Breast epithelium (tissue), 4 donors: ENCODE measurements around the gene SYT2. TPM values are rescaled to one million over a fixed set of nuclear protein-coding genes. Genes with fewer than 3 reads are reported as not detected.
A peak's percentile ranks its signal among the peaks of the same experiment; 100 is the strongest.
"Not testable (repeated sequence)": the region's sequence is repeated elsewhere in the genome, so short reads cannot be mapped to it uniquely, and the experiment has no call there.

ENCODE experiments used
- DNase-seq, 2 donors: peaks; one replicate each; pipeline ENCODE4 v3.0.0-alpha.2; 2019; ENCODE audit warnings: low spot score in 2 of 2
- H3K27ac ChIP-seq, 2 donors: fragments of 200-600 bp; sonication (generic) in 1 of 2; one replicate each; pipeline ENCODE4 v1.5.1; 2016 to 2019; ENCODE audit warnings: mild to moderate bottlenecking in 1 of 2
- H3K27me3 ChIP-seq, 2 donors: fragments of 200-600 bp; sonication (generic) in 1 of 2; one replicate each; pipeline versions ENCODE4 v1.5.1 to v1.6.0; 2017 to 2019; ENCODE audit warnings: control low read depth in 1 of 2, mild to moderate bottlenecking in 1 of 2
- H3K36me3 ChIP-seq: fragments of 200-600 bp; one replicate; pipeline ENCODE4 v1.5.1; 2019
- H3K4me1 ChIP-seq, 2 donors: fragments of 200-600 bp; sonication (generic); one replicate each; pipeline ENCODE4 v1.5.1; 2016 to 2019; ENCODE audit warnings: control low read depth in 1 of 2
- H3K4me3 ChIP-seq, 3 donors: fragments of 200-600 bp; sonication (generic); 1 replicate in 2 of 3; 2 replicates in 1 of 3; pipeline ENCODE4 v1.5.1; 2016 to 2019; ENCODE audit warnings: mild to moderate bottlenecking in 3 of 3, moderate library complexity in 2 of 3
- H3K9me3 ChIP-seq, 2 donors: fragments of 200-600 bp; sonication (generic) in 1 of 2; one replicate each; pipeline ENCODE4 v1.5.1; 2016 to 2019; ENCODE audit warnings: control low read depth in 1 of 2
- CTCF ChIP-seq, 3 donors: fragments of 450-650 bp; IDR thresholded peaks; one replicate each; pipeline ENCODE4 v1.5.1; 2016 to 2017; ENCODE audit warnings: antibody characterized with exemption in 3 of 3, mild to moderate bottlenecking in 3 of 3, moderate library complexity in 3 of 3
- POLR2A ChIP-seq: fragments of 450-650 bp; IDR thresholded peaks from one replicate; pipeline ENCODE4 v1.6.1; 2016; ENCODE audit warnings: antibody characterized with exemption, mild to moderate bottlenecking, moderate library complexity
- POLR2AphosphoS5 ChIP-seq, 3 donors: sonication (generic); formaldehyde crosslinking; IDR thresholded peaks; one replicate each; pipeline ENCODE4 v1.6.1; 2017; ENCODE audit warnings: antibody characterized with exemption in 3 of 3
- intact Hi-C: fragments of 100-400 bp; cut with DNase I; formaldehyde crosslinking; loops from one replicate; pipeline ENCODE4 v1.15.1; 2023; ENCODE audit warnings: low total_unique reads
- total RNA-seq, 3 donors: library from RNA; depleted of rRNA; stranded (reverse); fragments of >200 nt; gene quantifications; one replicate each; pipeline ENCODE4 v1.1.0, GENCODE V29; 2016

Gene SYT2
- total RNA-seq, 3 donors from 2014 or later: under 0.01 to 0.15 (median under 0.01) TPM

GRCh38 chr1:202642212-202642611, 68.0 kb downstream of the SYT2 start:
- Histone ChIP-seq H3K9me3 (no peaks in the 10 kb centered on the region), H3K27me3 (peaks cover 0 to 10% of the 10 kb centered on the region in 2 donors), H3K36me3 (no peaks in the 10 kb centered on the region), H3K4me1 (peaks cover 0 to 5% of the 10 kb centered on the region in 2 donors), H3K27ac (no peak overlapping the region), H3K4me3 (peak overlapping the region in 2 of 3 donors; percentile 48 to 72)
- intact Hi-C loops: no loop called here
- no peak for DNase-seq
- TF ChIP-seq POLR2A (no peak), CTCF (IDR thresholded peaks at IDR 0.05) (no peak), POLR2AphosphoS5 (IDR thresholded peaks at IDR 0.05) (no peak)

- no peak overlapping the region for H3K27ac ChIP-seq
- no peak overlapping the region for H3K4me3 ChIP-seq
- TF ChIP-seq CTCF (IDR thresholded peaks at IDR 0.05): no peak
- TF ChIP-seq POLR2AphosphoS5 (IDR thresholded peaks at IDR 0.05): no peak
- TF ChIP-seq POLR2A: no peak
- peaks cover 0 to 10% of the 10 kb centered on the region in 2 donors for H3K27me3 ChIP-seq
- intact Hi-C loops: no loop called here
- no peaks in the 10 kb centered on the region for H3K9me3 ChIP-seq
- H3K36me3 ChIP-seq: no peaks in the 10 kb centered on the region
- DNase-seq: no peak
- peaks cover 0 to 5% of the 10 kb centered on the region in 2 donors for H3K4me1 ChIP-seq
Observed at GRCh38 chr1:202639500-202639899, 70.8 kb downstream of the SYT2 start.

- H3K36me3 ChIP-seq, H3K4me3 ChIP-seq, intact Hi-C loops, H3K27ac ChIP-seq, H3K9me3 ChIP-seq, H3K4me1 ChIP-seq, DNase-seq: not testable (repeated sequence)
- H3K27me3 ChIP-seq: peaks cover 0 to 10% of the 10 kb centered on the region in 2 donors
Observed at GRCh38 chr1:202638701-202639305, 71.5 kb downstream of the SYT2 start.

GRCh38 chr1:202638019-202638700, 72.1 kb downstream of the SYT2 start:
- H3K4me1 ChIP-seq: peaks cover 0 to 5% of the 10 kb centered on the region in 2 donors
- H3K27me3 ChIP-seq: peaks cover 0 to 10% of the 10 kb centered on the region in 2 donors
- no peak overlapping the region for H3K27ac ChIP-seq
- H3K36me3 ChIP-seq: no peaks in the 10 kb centered on the region
- intact Hi-C loops: no loop called here
- TF ChIP-seq CTCF (IDR thresholded peaks at IDR 0.05): no peak
- no peak for TF ChIP-seq POLR2AphosphoS5 (IDR thresholded peaks at IDR 0.05)
- TF ChIP-seq POLR2A: no peak
- no peak overlapping the region for H3K4me3 ChIP-seq
- H3K9me3 ChIP-seq: no peaks in the 10 kb centered on the region
- DNase-seq: no peak

- H3K9me3 ChIP-seq, H3K36me3 ChIP-seq, intact Hi-C loops, H3K27ac ChIP-seq, H3K4me1 ChIP-seq, DNase-seq, H3K27me3 ChIP-seq, H3K4me3 ChIP-seq: not testable (repeated sequence)
Observed at GRCh38 chr1:202637321-202638018, 72.8 kb downstream of the SYT2 start.

GRCh38 chr1:202636171-202636570, 74.1 kb downstream of the SYT2 start:
- H3K27ac ChIP-seq, H3K4me1 ChIP-seq, intact Hi-C loops, H3K9me3 ChIP-seq, H3K27me3 ChIP-seq, H3K36me3 ChIP-seq, DNase-seq, H3K4me3 ChIP-seq: not testable (repeated sequence)
